OCI-LY7 (cell line): ENCODE data around the gene APOL1. TPM values are rescaled to one million over a fixed set of nuclear protein-coding genes. Genes with fewer than 3 reads are reported as not detected.

Source experiments
- BruUV-seq: library from RNA; stranded (reverse); fragments of 400-500 nt; replicated peaks from 2 replicates; lab custom pipeline; 2021; lab: Mats Ljungman, UMichigan
- CTCF ChIA-PET: fragments of 300-600 bp; sonication (Branson Sonifier 250); formaldehyde crosslinking; loops from one replicate; lab custom pipeline; 2022; ENCODE audit warnings: antibody characterized with exemption; ENCODE audit not compliant: unreplicated experiment; lab: Charles Lee
- POLR2A ChIA-PET: fragments of 300-600 bp; sonication (Branson Sonifier 250); formaldehyde crosslinking; loops from one replicate; lab custom pipeline; 2022; ENCODE audit warnings: antibody characterized with exemption; lab: Charles Lee
- DNase-seq: peaks from one replicate; pipeline ENCODE4 v3.0.0-alpha.2; 2015; ENCODE audit warnings: low spot score
- H2AFZ ChIP-seq: fragments of 200-600 bp; sonication (generic), shearing (Covaris generic); 2 replicates; pipeline ENCODE4 v1.6.1; 2014; ENCODE audit warnings: mild to moderate bottlenecking, antibody characterized with exemption, low read length, moderate library complexity
- H3K27ac ChIP-seq: fragments of 200-600 bp; sonication (generic); 2 replicates; pipeline ENCODE4 v1.5.1; 2014; ENCODE audit warnings: mixed run types, low read depth, mild to moderate bottlenecking, moderate library complexity, low read length, inconsistent platforms; ENCODE audit not compliant: poor library complexity, severe bottlenecking
- H3K36me3 ChIP-seq: fragments of 200-600 bp; sonication (generic); 2 replicates; pipeline ENCODE4 v1.6.1; 2014; ENCODE audit warnings: mild to moderate bottlenecking, antibody characterized with exemption, low read length, moderate library complexity, mixed read lengths; ENCODE audit not compliant: insufficient read depth
- H3K4me1 ChIP-seq: fragments of 200-600 bp; sonication (generic); 2 replicates; pipeline ENCODE4 v1.5.1; 2014; ENCODE audit warnings: mild to moderate bottlenecking, low read length; ENCODE audit not compliant: insufficient read depth, poor library complexity, severe bottlenecking
- H3K4me2 ChIP-seq: fragments of 200-600 bp; sonication (generic); 2 replicates; pipeline ENCODE4 v1.6.1; 2014; ENCODE audit warnings: mild to moderate bottlenecking, low read length
- H3K4me3 ChIP-seq: fragments of 200-600 bp; sonication (generic); 2 replicates; pipeline ENCODE4 v1.5.1; 2014; ENCODE audit warnings: mild to moderate bottlenecking, low read depth, low read length; ENCODE audit not compliant: poor library complexity, severe bottlenecking
- H3K79me2 ChIP-seq: fragments of 200-600 bp; sonication (generic); 2 replicates; pipeline ENCODE4 v1.6.1; 2016; ENCODE audit warnings: low read depth, mild to moderate bottlenecking, low read length, moderate library complexity, mixed read lengths; ENCODE audit not compliant: insufficient read depth
- H3K9me2 ChIP-seq: fragments of 200-600 bp; sonication (generic); 2 replicates; pipeline ENCODE4 v1.6.1; 2016; ENCODE audit warnings: mild to moderate bottlenecking, low read length, mixed read lengths; ENCODE audit not compliant: insufficient read depth
- H3K9me3 ChIP-seq: fragments of 200-600 bp; sonication (generic); 2 replicates; pipeline ENCODE4 v1.6.1; 2014; ENCODE audit warnings: mild to moderate bottlenecking, mixed run types, low read length, mixed read lengths
- H4K20me1 ChIP-seq: fragments of 200-600 bp; sonication (generic); 2 replicates; pipeline ENCODE4 v1.6.1; 2014; ENCODE audit warnings: mild to moderate bottlenecking, antibody characterized with exemption, low read length, moderate library complexity, mixed read lengths; ENCODE audit not compliant: insufficient read depth
- EZH2phosphoT487 ChIP-seq: fragments of 200-600 bp; sonication (generic); IDR thresholded peaks from 2 replicates; pipeline ENCODE4 v1.6.1; 2018; ENCODE audit warnings: low read depth, borderline replicate concordance, mild to moderate bottlenecking, mixed run types, antibody characterized with exemption, low read length, moderate library complexity, mixed read lengths
- intact Hi-C: fragments of 100-400 bp; cut with micrococcal nuclease; formaldehyde crosslinking; loops from one replicate; pipeline ENCODE4 v1.10.0; 2022; ENCODE audit not compliant: unreplicated experiment
- total RNA-seq, 2 experiments: library from RNA; depleted of rRNA in 1 of 2; stranded (reverse); fragments of >200 nt in 1 of 2; shearing (Covaris generic) in 1 of 2; gene quantifications; 2 replicates each; pipeline ENCODE4 v1.2.3, GENCODE V29; 2014 to 2022
- TF ChIP-seq, protein P1 (sequence below): fragments of 200-600 bp; sonication (generic); conservative IDR thresholded peaks from 2 replicates; pipeline ENCODE4 v1.5.1; 2014; ENCODE audit warnings: mild to moderate bottlenecking, antibody characterized with exemption, low read length, moderate library complexity, mixed read lengths

The APOL1 gene
- total RNA-seq, 2 experiments from 2014 or later, result 0.42 to 0.47 TPM

DNA sequence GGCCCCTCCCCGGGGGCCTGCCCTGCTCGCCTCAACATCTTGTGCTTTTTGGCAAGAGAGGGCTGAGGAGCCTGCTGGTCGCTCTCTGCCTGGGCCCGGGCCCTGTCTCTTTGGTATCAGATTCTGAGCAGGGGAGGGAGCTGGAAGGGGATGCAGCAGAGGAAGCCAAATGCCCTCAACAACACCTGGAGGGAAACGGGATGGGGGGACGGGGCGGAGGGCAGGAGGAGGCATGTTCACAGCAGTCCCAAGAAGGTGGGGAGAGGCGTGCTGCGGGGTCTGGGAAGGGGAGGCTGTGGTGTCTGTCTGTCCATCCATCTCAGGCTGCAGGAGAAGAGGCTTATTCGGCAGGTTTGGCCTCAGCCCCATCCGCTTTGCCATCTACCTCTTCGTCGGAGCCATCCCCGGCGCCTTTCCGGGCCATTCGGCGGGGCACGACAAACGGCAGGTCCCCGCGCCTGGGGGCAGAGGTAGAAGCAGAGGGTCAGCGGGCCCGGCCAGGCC, 29.4 kb downstream of the APOL1 start:
- no TSS peak for BruUV-seq
- no peak for DNase-seq
- H4K20me1 ChIP-seq, result no peaks in the 10 kb centered on the region

DNA sequence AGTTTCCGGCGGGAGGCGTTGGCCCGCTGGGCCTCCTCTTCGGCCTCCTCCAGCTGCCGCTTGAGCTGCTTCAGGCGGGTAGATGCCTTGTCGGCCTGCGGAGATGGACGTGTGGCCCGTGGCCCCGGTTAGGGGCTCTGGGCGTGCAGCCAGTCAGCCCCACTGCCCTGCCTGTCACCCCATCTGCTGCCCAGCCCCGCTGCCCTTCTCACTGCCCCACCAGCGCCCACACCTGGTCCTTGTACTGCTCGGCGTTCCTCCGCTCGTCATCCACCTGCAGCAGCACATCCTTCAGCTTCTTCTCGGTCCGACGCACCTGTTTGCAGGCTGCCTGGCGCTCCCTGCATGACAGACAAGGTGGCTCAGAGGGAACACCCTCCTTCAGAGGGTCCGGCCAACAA, 31.2 kb downstream of the APOL1 start:
- Histone ChIP-seq H3K79me2 (no peaks in the 10 kb centered on the region), H3K4me1 (no peaks in the 10 kb centered on the region), H2AFZ (no peak overlapping the region), H3K9me3 (no peaks in the 10 kb centered on the region), H3K36me3 (peaks cover 90% of the 10 kb centered on the region), H3K9me2 (no peaks in the 10 kb centered on the region), H3K4me3 (no peak overlapping the region), H3K27ac (no peak overlapping the region), H3K4me2 (no peak overlapping the region), H4K20me1 (no peaks in the 10 kb centered on the region)
- ChIA-PET POLR2A (no interaction called here), CTCF (interaction anchor here (1.4 kb wide), 1 partner anchor 124 kb away, joined by 3 read pairs; the partner anchor contains the start of gene APOL3)
- TF ChIP-seq EZH2phosphoT487, result no peak
- TF ChIP-seq, protein P1, sequence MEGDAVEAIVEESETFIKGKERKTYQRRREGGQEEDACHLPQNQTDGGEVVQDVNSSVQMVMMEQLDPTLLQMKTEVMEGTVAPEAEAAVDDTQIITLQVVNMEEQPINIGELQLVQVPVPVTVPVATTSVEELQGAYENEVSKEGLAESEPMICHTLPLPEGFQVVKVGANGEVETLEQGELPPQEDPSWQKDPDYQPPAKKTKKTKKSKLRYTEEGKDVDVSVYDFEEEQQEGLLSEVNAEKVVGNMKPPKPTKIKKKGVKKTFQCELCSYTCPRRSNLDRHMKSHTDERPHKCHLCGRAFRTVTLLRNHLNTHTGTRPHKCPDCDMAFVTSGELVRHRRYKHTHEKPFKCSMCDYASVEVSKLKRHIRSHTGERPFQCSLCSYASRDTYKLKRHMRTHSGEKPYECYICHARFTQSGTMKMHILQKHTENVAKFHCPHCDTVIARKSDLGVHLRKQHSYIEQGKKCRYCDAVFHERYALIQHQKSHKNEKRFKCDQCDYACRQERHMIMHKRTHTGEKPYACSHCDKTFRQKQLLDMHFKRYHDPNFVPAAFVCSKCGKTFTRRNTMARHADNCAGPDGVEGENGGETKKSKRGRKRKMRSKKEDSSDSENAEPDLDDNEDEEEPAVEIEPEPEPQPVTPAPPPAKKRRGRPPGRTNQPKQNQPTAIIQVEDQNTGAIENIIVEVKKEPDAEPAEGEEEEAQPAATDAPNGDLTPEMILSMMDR, result no peak
- no peak for DNase-seq
- intact Hi-C loops, result no loop called here
- no TSS peak for BruUV-seq

More for the DNA sequence above, 29.4 kb downstream of the APOL1 start:
- Histone ChIP-seq H3K27ac (no peak overlapping the region), H3K4me3 (no peak overlapping the region), H3K4me1 (peaks cover 9% of the 10 kb centered on the region), H3K9me2 (no peaks in the 10 kb centered on the region), H3K4me2 (no peak overlapping the region), H3K36me3 (peaks cover 74% of the 10 kb centered on the region), H3K9me3 (no peaks in the 10 kb centered on the region), H2AFZ (no peak overlapping the region), H3K79me2 (no peaks in the 10 kb centered on the region)
- ChIA-PET CTCF (no interaction called here), POLR2A (no interaction called here)
- no peak for TF ChIP-seq EZH2phosphoT487
- intact Hi-C loops, result no loop called here

DNA sequence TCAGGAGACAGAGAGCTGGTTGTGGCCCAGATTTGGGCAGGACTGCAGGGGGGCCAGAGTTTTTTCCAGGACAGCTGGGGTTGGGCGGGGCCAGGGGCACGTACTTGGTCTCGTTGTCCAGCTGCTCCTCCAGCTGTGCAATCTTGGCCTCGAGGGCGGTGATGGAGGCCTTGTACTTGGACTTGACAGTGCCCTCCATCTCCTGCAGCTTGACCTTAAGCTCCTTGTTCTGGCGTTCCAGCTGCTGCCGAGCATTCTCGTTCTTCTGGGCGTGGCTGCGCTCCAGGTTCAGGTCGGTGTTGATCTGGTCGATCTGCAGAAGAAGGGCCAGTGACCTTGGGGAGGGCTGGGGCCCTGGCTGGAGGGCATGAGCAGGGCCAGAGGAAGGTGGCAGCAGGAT, 32.1 kb downstream of the APOL1 start:
- no peaks in the 10 kb centered on the region for H4K20me1 ChIP-seq
- H3K36me3 ChIP-seq, result peaks cover 92% of the 10 kb centered on the region
- no TSS peak for BruUV-seq
- DNase-seq, result no peak
- H3K27ac ChIP-seq, result no peak overlapping the region
- H3K79me2 ChIP-seq, result no peaks in the 10 kb centered on the region
- no peak overlapping the region for H3K4me2 ChIP-seq
- no peaks in the 10 kb centered on the region for H3K9me2 ChIP-seq
- TF ChIP-seq, protein P1, result no peak
- TF ChIP-seq EZH2phosphoT487, result no peak
- H3K9me3 ChIP-seq, result no peaks in the 10 kb centered on the region
- POLR2A ChIA-PET, result no interaction called here
- CTCF ChIA-PET, result interaction anchor here (1.4 kb wide), 1 partner anchor 125 kb away, joined by 3 read pairs; the partner anchor contains the start of gene APOL3
- intact Hi-C loops, result no loop called here
- no peak overlapping the region for H3K4me3 ChIP-seq
- no peak overlapping the region for H2AFZ ChIP-seq
- H3K4me1 ChIP-seq, result no peaks in the 10 kb centered on the region
